BLaER1 treated with 17β-estradiol and CSF1 and Interleukin-3, amounts not matched to agents 10 nM and 100 nM (cell line): ENCODE data around the gene SCML1.

Experiments
- H3K27ac ChIP-seq, 11 experiments: shearing (Covaris generic); formaldehyde crosslinking; 2 replicates each; pipeline ENCODE4 v1.8.1; 2022
- H3K27me3 ChIP-seq, 11 experiments: shearing (Covaris generic); formaldehyde crosslinking; 2 replicates each; pipeline ENCODE4 v1.8.1; 2022
- H3K36me3 ChIP-seq, 11 experiments: shearing (Covaris generic); formaldehyde crosslinking; 2 replicates each; pipeline ENCODE4 v1.8.1; 2022
- H3K4me1 ChIP-seq, 10 experiments: shearing (Covaris generic); formaldehyde crosslinking; 2 replicates each; pipeline ENCODE4 v1.8.1; 2022
- H3K4me2 ChIP-seq, 11 experiments: shearing (Covaris generic); formaldehyde crosslinking; 2 replicates each; pipeline ENCODE4 v1.8.1; 2022
- H3K4me3 ChIP-seq, 10 experiments: shearing (Covaris generic); formaldehyde crosslinking; 2 replicates each; pipeline ENCODE4 v1.8.1; 2022
- H3K9ac ChIP-seq, 11 experiments: shearing (Covaris generic); formaldehyde crosslinking; 2 replicates each; pipeline ENCODE4 v1.8.1; 2022
- H3K9me3 ChIP-seq, 11 experiments: shearing (Covaris generic); formaldehyde crosslinking; replicated peaks in 1 of 11; 2 replicates each; pipeline ENCODE4 v1.8.1; 2022
- H4K20me1 ChIP-seq, 11 experiments: shearing (Covaris generic); formaldehyde crosslinking; 2 replicates each; pipeline ENCODE4 v1.8.1; 2022
- Cebpa-rat ChIP-seq, 11 experiments: shearing (Covaris generic); IDR thresholded peaks; 2 replicates each; pipeline ENCODE4 v1.8.1; 2022

SCML1 gene

GRCh38 chrX:17744896-17745523 is 7.7 kb downstream of the SCML1 start:
- Histone ChIP-seq H3K4me1 (no peaks in the 10 kb centered on the region), H4K20me1 (peaks cover 0 to 15% (median 0%) of the 10 kb centered on the region in 11 experiments; a peak in 6 of 22 replicates), H3K4me2 (no peak overlapping the region), H3K27me3 (peaks cover 75 to 100% (median 97%) of the 10 kb centered on the region in 11 experiments), H3K27ac (no peak overlapping the region), H3K9me3 (no peaks in the 10 kb centered on the region), H3K9ac (no peak overlapping the region), H3K4me3 (no peak overlapping the region), H3K36me3 (no peaks in the 10 kb centered on the region)
- no peak for TF ChIP-seq Cebpa-rat (IDR thresholded peaks at IDR 0.05)

GRCh38 chrX:17747692-17748091 is 10.4 kb downstream of the SCML1 start:
- H3K27me3 ChIP-seq: peaks cover 75 to 100% (median 97%) of the 10 kb centered on the region in 11 experiments
- no peak overlapping the region for H3K27ac ChIP-seq
- H3K4me1 ChIP-seq: no peaks in the 10 kb centered on the region
- no peak for TF ChIP-seq Cebpa-rat (IDR thresholded peaks at IDR 0.05)
- no peaks in the 10 kb centered on the region for H3K36me3 ChIP-seq
- no peak overlapping the region for H3K4me2 ChIP-seq
- H3K9ac ChIP-seq: no peak overlapping the region
- H3K4me3 ChIP-seq: no peak overlapping the region
- H3K9me3 ChIP-seq: no peaks in the 10 kb centered on the region
- H4K20me1 ChIP-seq: peaks cover 0 to 13% (median 0%) of the 10 kb centered on the region in 11 experiments; a peak in 4 of 22 replicates

DNA sequence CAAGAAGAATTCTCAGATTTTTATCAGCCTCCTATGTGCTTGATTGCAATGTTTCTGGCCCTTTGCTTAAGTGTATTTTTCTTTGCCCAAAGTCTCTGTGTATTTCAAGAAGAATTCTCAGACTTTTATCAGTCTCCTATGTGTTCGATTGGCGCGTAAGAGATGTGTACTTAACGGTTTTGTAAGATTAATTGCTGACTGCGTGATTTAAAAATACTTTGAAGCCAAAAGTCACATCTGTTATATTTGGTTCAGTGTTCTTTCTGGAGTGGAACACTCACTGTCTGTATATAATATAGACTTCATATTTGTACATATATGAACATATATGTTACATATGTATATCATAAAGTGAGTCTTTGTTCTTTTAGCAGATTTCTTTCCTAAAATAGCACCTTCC is 11.4 kb downstream of the SCML1 start:
- H3K4me2 ChIP-seq: no peak overlapping the region
- H3K9me3 ChIP-seq: no peaks in the 10 kb centered on the region
- no peak overlapping the region for H3K27ac ChIP-seq
- peaks cover 0 to 8% (median 0%) of the 10 kb centered on the region in 11 experiments; a peak in 4 of 22 replicates for H4K20me1 ChIP-seq
- no peak overlapping the region for H3K4me3 ChIP-seq
- H3K4me1 ChIP-seq: no peaks in the 10 kb centered on the region
- H3K36me3 ChIP-seq: no peaks in the 10 kb centered on the region
- no peak for TF ChIP-seq Cebpa-rat (IDR thresholded peaks at IDR 0.05)
- peaks cover 74 to 100% (median 97%) of the 10 kb centered on the region in 11 experiments for H3K27me3 ChIP-seq
- H3K9ac ChIP-seq: no peak overlapping the region

DNA sequence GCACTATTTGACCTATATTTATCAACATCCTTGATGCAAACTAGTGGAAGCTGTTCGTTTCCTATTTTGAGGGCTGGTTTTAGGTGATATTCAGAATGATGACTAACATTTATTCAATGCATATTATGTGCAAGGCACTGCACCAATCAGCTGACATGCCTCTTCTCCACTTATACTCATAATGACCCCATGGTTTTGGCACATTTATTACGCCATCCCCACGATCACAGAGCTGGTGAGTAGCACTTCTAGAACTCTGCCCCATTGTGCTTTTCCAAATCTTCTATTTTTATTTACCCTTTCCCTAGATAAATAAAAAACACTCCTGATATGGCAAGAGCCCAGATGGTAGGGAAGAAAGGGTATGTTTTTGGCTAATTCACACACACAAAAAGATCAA is 13.1 kb downstream of the SCML1 start:
- no peaks in the 10 kb centered on the region for H3K36me3 ChIP-seq
- H3K27ac ChIP-seq: no peak overlapping the region
- H3K4me3 ChIP-seq: no peak overlapping the region
- peaks cover 0 to 5% (median 0%) of the 10 kb centered on the region in 11 experiments; a peak in 4 of 22 replicates for H4K20me1 ChIP-seq
- no peak overlapping the region for H3K4me2 ChIP-seq
- no peak overlapping the region for H3K9ac ChIP-seq
- no peaks in the 10 kb centered on the region for H3K4me1 ChIP-seq
- H3K27me3 ChIP-seq: peaks cover 82 to 100% (median 98%) of the 10 kb centered on the region in 11 experiments
- TF ChIP-seq Cebpa-rat (IDR thresholded peaks at IDR 0.05): no peak
- H3K9me3 ChIP-seq: no peaks in the 10 kb centered on the region

GRCh38 chrX:17758382-17758781 is 21.1 kb downstream of the SCML1 start:
- Histone ChIP-seq H3K4me1 (no peaks in the 10 kb centered on the region), H3K4me3 (no peak overlapping the region), H3K27me3 (peaks cover 71 to 92% (median 88%) of the 10 kb centered on the region in 11 experiments), H3K4me2 (no peak overlapping the region), H4K20me1 (peaks cover 0 to 6% (median 0%) of the 10 kb centered on the region in 11 experiments; a peak in 3 of 22 replicates), H3K36me3 (no peaks in the 10 kb centered on the region), H3K27ac (no peak overlapping the region), H3K9ac (no peak overlapping the region), H3K9me3 (no peaks in the 10 kb centered on the region)
- no peak for TF ChIP-seq Cebpa-rat (IDR thresholded peaks at IDR 0.05)

DNA sequence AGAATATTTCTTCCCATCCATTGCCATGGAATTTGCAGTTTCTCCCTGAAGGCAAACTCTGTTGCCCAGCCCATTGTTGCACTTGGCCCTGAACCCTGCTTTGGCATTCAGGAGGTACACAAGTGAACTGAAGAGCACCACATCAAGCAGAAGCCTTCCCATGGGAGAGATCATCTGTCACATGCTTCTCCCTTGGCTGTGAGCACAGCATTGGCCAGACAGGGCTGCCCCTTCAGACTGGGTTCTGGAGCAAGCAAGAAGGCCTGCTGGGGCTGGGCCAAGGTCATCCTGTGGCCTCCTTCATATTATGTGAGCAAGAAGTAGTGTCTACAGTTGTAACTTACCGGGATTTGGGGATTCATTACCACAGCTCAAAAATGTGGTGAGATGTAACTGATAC is 22.7 kb downstream of the SCML1 start:
- Histone ChIP-seq H3K36me3 (no peaks in the 10 kb centered on the region), H4K20me1 (peaks cover 0 to 6% (median 0%) of the 10 kb centered on the region in 11 experiments; a peak in 4 of 22 replicates), H3K4me2 (no peak overlapping the region), H3K27ac (no peak overlapping the region), H3K4me3 (no peak overlapping the region), H3K4me1 (no peaks in the 10 kb centered on the region), H3K9me3 (no peaks in the 10 kb centered on the region), H3K27me3 (peaks cover 70 to 93% (median 88%) of the 10 kb centered on the region in 11 experiments), H3K9ac (no peak overlapping the region)
- no peak for TF ChIP-seq Cebpa-rat (IDR thresholded peaks at IDR 0.05)

DNA sequence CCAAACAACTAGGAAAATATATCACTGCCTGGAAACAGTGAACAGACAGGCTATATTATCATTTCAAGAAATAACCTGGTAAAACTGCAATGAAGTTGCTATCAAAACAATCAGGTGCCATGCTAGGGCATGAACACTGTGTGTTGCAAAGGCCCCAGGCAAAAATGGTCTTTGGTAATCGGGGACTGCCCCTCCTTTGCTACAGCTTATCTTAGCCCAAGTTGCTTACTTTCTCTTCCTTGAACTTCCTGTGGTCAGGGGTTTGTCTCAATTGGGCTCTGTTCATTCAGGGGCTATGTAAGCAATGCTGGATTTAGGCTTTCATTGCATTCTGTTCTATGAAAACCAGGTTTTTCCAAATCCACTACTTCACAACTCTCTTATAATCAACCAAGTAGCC is 30.4 kb downstream of the SCML1 start:
- H3K27me3 ChIP-seq: peaks cover 91 to 97% (median 94%) of the 10 kb centered on the region in 11 experiments
- H3K4me1 ChIP-seq: peaks cover 0 to 13% (median 0%) of the 10 kb centered on the region in 10 experiments; a peak in 2 of 20 replicates
- H3K9me3 ChIP-seq: no peaks in the 10 kb centered on the region
- TF ChIP-seq Cebpa-rat (IDR thresholded peaks at IDR 0.05): no peak
- no peak overlapping the region for H3K4me2 ChIP-seq
- no peak overlapping the region for H3K4me3 ChIP-seq
- no peak overlapping the region for H3K27ac ChIP-seq
- H3K9ac ChIP-seq: no peak overlapping the region
- H4K20me1 ChIP-seq: peaks cover 0 to 8% (median 0%) of the 10 kb centered on the region in 11 experiments; a peak in 4 of 22 replicates
- H3K36me3 ChIP-seq: no peaks in the 10 kb centered on the region

- H3K4me1 ChIP-seq: peaks cover 0 to 13% (median 0%) of the 10 kb centered on the region in 10 experiments; a peak in 2 of 20 replicates
- H3K9ac ChIP-seq: no peak overlapping the region
- no peak for TF ChIP-seq Cebpa-rat (IDR thresholded peaks at IDR 0.05)
- no peak overlapping the region for H3K4me3 ChIP-seq
- no peaks in the 10 kb centered on the region; a peak in 1 of 22 replicates for H3K9me3 ChIP-seq
- peaks cover 98 to 100% (median 100%) of the 10 kb centered on the region in 11 experiments for H3K27me3 ChIP-seq
- H3K4me2 ChIP-seq: no peak overlapping the region
- peaks cover 0 to 8% (median 0%) of the 10 kb centered on the region in 11 experiments; a peak in 4 of 22 replicates for H4K20me1 ChIP-seq
- H3K36me3 ChIP-seq: no peaks in the 10 kb centered on the region
- H3K27ac ChIP-seq: no peak overlapping the region
Observed at GRCh38 chrX:17768997-17769396, 31.7 kb downstream of the SCML1 start.

GRCh38 chrX:17769701-17770269 is 32.5 kb downstream of the SCML1 start:
- Histone ChIP-seq H3K36me3 (no peaks in the 10 kb centered on the region), H3K4me1 (peaks cover 0 to 13% (median 0%) of the 10 kb centered on the region in 10 experiments; a peak in 2 of 20 replicates), H3K9me3 (no peaks in the 10 kb centered on the region; a peak in 1 of 22 replicates), H3K9ac (no peak overlapping the region), H3K4me3 (no peak overlapping the region), H3K27me3 (peaks cover 96 to 100% (median 100%) of the 10 kb centered on the region in 11 experiments), H4K20me1 (peaks cover 0 to 8% (median 0%) of the 10 kb centered on the region in 11 experiments; a peak in 4 of 22 replicates), H3K4me2 (no peak overlapping the region), H3K27ac (no peak overlapping the region)
- no peak for TF ChIP-seq Cebpa-rat (IDR thresholded peaks at IDR 0.05)
